Measurements from ENCODE around the gene GUK1.

- no peak for TF ChIP-seq CTCF (IDR thresholded peaks at IDR 0.05)
- TF ChIP-seq POLR2A (IDR thresholded peaks at IDR 0.05): no peak
Observed at GRCh38 chr1:228142701-228143136, 2.6 kb downstream of the GUK1 start.

Measured in vagina (tissue), 2 donors.